Measurements from ENCODE around the gene EPN2. TPM values are rescaled to one million over a fixed set of nuclear protein-coding genes. Genes with fewer than 3 reads are reported as not detected.

EPN2 gene
- total RNA-seq, 3 donors from 2014 or later (not counting 1 experiment from before 2014, with no cell fraction given): 2.0 to 13.8 (median 4.9) TPM

GRCh38 chr17:19322129-19322505 lies 85.0 kb downstream of the EPN2 start:
- Mint-ChIP-seq H3K4me1 (no peaks in the 10 kb centered on the region), H3K9me3 (no peaks in the 10 kb centered on the region), H3K36me3 (peaks cover 10% of the 10 kb centered on the region), H3K4me3 (no peak overlapping the region), H3K27ac (no peak overlapping the region), H3K27me3 (ENCODE audit: low read depth in 2 of 2) (peaks cover 11 to 28% of the 10 kb centered on the region in 2 donors)
- Histone ChIP-seq H3K4me3 (ENCODE audit: low read length) (no peak overlapping the region), H3K4me1 (ENCODE audit: control insufficient read depth, insufficient read depth, low read length) (no peaks in the 10 kb centered on the region), H3K27me3 (ENCODE audit: control insufficient read depth, insufficient read depth, low read length) (no peaks in the 10 kb centered on the region), H3K27ac (ENCODE audit: low read length) (no peak overlapping the region), H3K36me3 (ENCODE audit: control insufficient read depth, insufficient read depth, low read length) (no peaks in the 10 kb centered on the region), H3K9me3 (ENCODE audit: control insufficient read depth, insufficient read depth, low read length) (no peaks in the 10 kb centered on the region)
- intact Hi-C loops (cut with micrococcal nuclease): no loop called here
- ATAC-seq (no peak), DNase-seq (no peak)
- WGBS (ENCODE audit: insufficient coverage): 87% methylated on average over 5 of the region's 5 CpGs
- no peak for TF ChIP-seq CTCF (IDR thresholded peaks at IDR 0.05)

- Mint-ChIP-seq H3K9me3 (no peaks in the 10 kb centered on the region), H3K27ac (no peak overlapping the region), H3K4me3 (no peak overlapping the region), H3K27me3 (ENCODE audit: low read depth in 2 of 2) (peaks cover 11 to 28% of the 10 kb centered on the region in 2 donors), H3K4me1 (no peaks in the 10 kb centered on the region), H3K36me3 (peaks cover 10% of the 10 kb centered on the region)
- Histone ChIP-seq H3K36me3 (ENCODE audit: control insufficient read depth, insufficient read depth, low read length) (no peaks in the 10 kb centered on the region), H3K27ac (ENCODE audit: low read length) (no peak overlapping the region), H3K4me1 (ENCODE audit: control insufficient read depth, insufficient read depth, low read length) (no peaks in the 10 kb centered on the region), H3K4me3 (ENCODE audit: low read length) (no peak overlapping the region), H3K9me3 (ENCODE audit: control insufficient read depth, insufficient read depth, low read length) (no peaks in the 10 kb centered on the region), H3K27me3 (ENCODE audit: control insufficient read depth, insufficient read depth, low read length) (no peaks in the 10 kb centered on the region)
- no peak for TF ChIP-seq CTCF (IDR thresholded peaks at IDR 0.05)
- DNase-seq: no peak
- 93% methylated on average over 1 of the region's 1 CpG for WGBS (ENCODE audit: insufficient coverage)
- intact Hi-C loops (cut with micrococcal nuclease): no loop called here
- ATAC-seq: no peak
Measured at GRCh38 chr17:19322861-19323260, 85.7 kb downstream of the EPN2 start.

- H3K4me3 Mint-ChIP-seq: no peak overlapping the region
- H3K36me3 ChIP-seq (ENCODE audit: control insufficient read depth, insufficient read depth, low read length): no peaks in the 10 kb centered on the region
- no peak for ATAC-seq
- TF ChIP-seq CTCF (IDR thresholded peaks at IDR 0.05): no peak
- no peak overlapping the region for H3K27ac ChIP-seq (ENCODE audit: low read length)
- no peak overlapping the region for H3K4me3 ChIP-seq (ENCODE audit: low read length)
- H3K27me3 Mint-ChIP-seq (ENCODE audit: low read depth in 2 of 2): peaks cover 13 to 28% of the 10 kb centered on the region in 2 donors
- no peaks in the 10 kb centered on the region for H3K9me3 Mint-ChIP-seq
- no peaks in the 10 kb centered on the region for H3K4me1 ChIP-seq (ENCODE audit: control insufficient read depth, insufficient read depth, low read length)
- H3K4me1 Mint-ChIP-seq: no peaks in the 10 kb centered on the region
- DNase-seq: no peak
- H3K36me3 Mint-ChIP-seq: peaks cover 10% of the 10 kb centered on the region
- intact Hi-C loops (cut with micrococcal nuclease): no loop called here
- no peaks in the 10 kb centered on the region for H3K9me3 ChIP-seq (ENCODE audit: control insufficient read depth, insufficient read depth, low read length)
- H3K27ac Mint-ChIP-seq: no peak overlapping the region
- H3K27me3 ChIP-seq (ENCODE audit: control insufficient read depth, insufficient read depth, low read length): no peaks in the 10 kb centered on the region
Measured at GRCh38 chr17:19325542-19325941, 88.4 kb downstream of the EPN2 start.

- Mint-ChIP-seq H3K27ac (no peak overlapping the region), H3K36me3 (peaks cover 10% of the 10 kb centered on the region), H3K27me3 (ENCODE audit: low read depth in 2 of 2) (peaks cover 7 to 28% of the 10 kb centered on the region in 2 donors), H3K4me1 (no peaks in the 10 kb centered on the region), H3K9me3 (no peaks in the 10 kb centered on the region), H3K4me3 (no peak overlapping the region)
- H3K36me3 ChIP-seq (ENCODE audit: control insufficient read depth, insufficient read depth, low read length): no peaks in the 10 kb centered on the region
- 93% methylated on average over 13 of the region's 14 CpGs for WGBS (ENCODE audit: insufficient coverage)
- no peaks in the 10 kb centered on the region for H3K9me3 ChIP-seq (ENCODE audit: control insufficient read depth, insufficient read depth, low read length)
- no peak overlapping the region for H3K4me3 ChIP-seq (ENCODE audit: low read length)
- ATAC-seq: no peak
- no peaks in the 10 kb centered on the region for H3K27me3 ChIP-seq (ENCODE audit: control insufficient read depth, insufficient read depth, low read length)
- intact Hi-C loops (cut with micrococcal nuclease): no loop called here
- H3K4me1 ChIP-seq (ENCODE audit: control insufficient read depth, insufficient read depth, low read length): no peaks in the 10 kb centered on the region
- TF ChIP-seq CTCF (IDR thresholded peaks at IDR 0.05): no peak
- no peak overlapping the region for H3K27ac ChIP-seq (ENCODE audit: low read length)
- DNase-seq: no peak
Measured at GRCh38 chr17:19327031-19327783, 90.0 kb downstream of the EPN2 start.

Measured in natural killer cell (primary cell).